ENCODE measurements around the gene RGS5.

DNA sequence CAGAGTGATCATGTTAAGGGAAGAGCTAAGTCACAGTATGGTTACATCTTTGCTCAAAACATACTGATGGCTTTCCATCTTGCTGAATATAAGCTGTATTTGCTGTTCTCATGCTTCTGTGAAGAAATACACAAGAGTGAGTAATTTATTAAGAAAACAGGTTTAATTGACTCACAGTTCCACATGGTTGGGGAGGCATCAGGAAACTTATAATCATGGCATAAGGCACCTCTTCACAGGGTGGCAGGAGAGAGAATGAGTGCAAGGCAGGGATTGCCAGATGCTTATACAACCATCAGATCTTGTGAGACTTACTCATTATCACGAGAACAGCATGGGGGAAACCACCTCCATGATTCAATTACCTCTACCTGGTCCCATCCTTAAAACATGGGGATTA, 24.4 kb upstream of the RGS5 start:
- TF ChIP-seq, protein P1, sequence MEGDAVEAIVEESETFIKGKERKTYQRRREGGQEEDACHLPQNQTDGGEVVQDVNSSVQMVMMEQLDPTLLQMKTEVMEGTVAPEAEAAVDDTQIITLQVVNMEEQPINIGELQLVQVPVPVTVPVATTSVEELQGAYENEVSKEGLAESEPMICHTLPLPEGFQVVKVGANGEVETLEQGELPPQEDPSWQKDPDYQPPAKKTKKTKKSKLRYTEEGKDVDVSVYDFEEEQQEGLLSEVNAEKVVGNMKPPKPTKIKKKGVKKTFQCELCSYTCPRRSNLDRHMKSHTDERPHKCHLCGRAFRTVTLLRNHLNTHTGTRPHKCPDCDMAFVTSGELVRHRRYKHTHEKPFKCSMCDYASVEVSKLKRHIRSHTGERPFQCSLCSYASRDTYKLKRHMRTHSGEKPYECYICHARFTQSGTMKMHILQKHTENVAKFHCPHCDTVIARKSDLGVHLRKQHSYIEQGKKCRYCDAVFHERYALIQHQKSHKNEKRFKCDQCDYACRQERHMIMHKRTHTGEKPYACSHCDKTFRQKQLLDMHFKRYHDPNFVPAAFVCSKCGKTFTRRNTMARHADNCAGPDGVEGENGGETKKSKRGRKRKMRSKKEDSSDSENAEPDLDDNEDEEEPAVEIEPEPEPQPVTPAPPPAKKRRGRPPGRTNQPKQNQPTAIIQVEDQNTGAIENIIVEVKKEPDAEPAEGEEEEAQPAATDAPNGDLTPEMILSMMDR (IDR thresholded peaks at IDR 0.05): no peak
- TF ChIP-seq TAF1 (IDR thresholded peaks at IDR 0.05; ENCODE audit: borderline replicate concordance, low read depth, low read length) (no peak), POLR2AphosphoS5 (IDR thresholded peaks at IDR 0.05; ENCODE audit: low read depth, low read length) (no peak), ELF1 (IDR thresholded peaks at IDR 0.05) (no peak), GATA2 (CRISPR knock-in tag; IDR thresholded peaks at IDR 0.05) (no peak), SIN3A (IDR thresholded peaks at IDR 0.05; ENCODE audit: borderline replicate concordance, low read depth, low read length) (no peak)
- TF ChIP-seq, protein P2, sequence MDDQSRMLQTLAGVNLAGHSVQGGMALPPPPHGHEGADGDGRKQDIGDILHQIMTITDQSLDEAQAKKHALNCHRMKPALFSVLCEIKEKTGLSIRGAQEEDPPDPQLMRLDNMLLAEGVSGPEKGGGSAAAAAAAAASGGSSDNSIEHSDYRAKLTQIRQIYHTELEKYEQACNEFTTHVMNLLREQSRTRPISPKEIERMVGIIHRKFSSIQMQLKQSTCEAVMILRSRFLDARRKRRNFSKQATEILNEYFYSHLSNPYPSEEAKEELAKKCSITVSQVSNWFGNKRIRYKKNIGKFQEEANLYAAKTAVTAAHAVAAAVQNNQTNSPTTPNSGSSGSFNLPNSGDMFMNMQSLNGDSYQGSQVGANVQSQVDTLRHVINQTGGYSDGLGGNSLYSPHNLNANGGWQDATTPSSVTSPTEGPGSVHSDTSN (IDR thresholded peaks at IDR 0.05): no peak

All from SK-N-SH (cell line).